Measurements from ENCODE around the gene STAG1. TPM values are rescaled to one million over a fixed set of nuclear protein-coding genes. Genes with fewer than 3 reads are reported as not detected.
"Not testable (repeated sequence)": the region's sequence is repeated elsewhere in the genome, so short reads cannot be mapped to it uniquely, and the experiment has no call there.

Gene STAG1
- total and polyA plus RNA-seq, 4 donors: 4.6 to 28.0 (median 16.6) TPM

GRCh38 chr3:136722916-136723315 is 29.3 kb downstream of the STAG1 start:
- not testable (repeated sequence) for H3K4me1 ChIP-seq (ENCODE audit: control insufficient read depth in 4 of 4, insufficient read depth in 4 of 4, low read length in 3 of 4); H3K9ac ChIP-seq (ENCODE audit: low read depth in 1 of 2, low read length in 2 of 2); H3K27me3 ChIP-seq (ENCODE audit: control insufficient read depth in 4 of 4, insufficient read depth in 4 of 4, low read length in 3 of 4); H3K4me3 ChIP-seq (ENCODE audit: low read depth in 1 of 3, low read length in 3 of 3); H3K9me3 ChIP-seq (ENCODE audit: control insufficient read depth in 4 of 4, low read length in 3 of 4); H3K27ac ChIP-seq (ENCODE audit: low read depth in 1 of 2, low read length in 2 of 2); DNase-seq (ENCODE audit: low spot score); H3K36me3 ChIP-seq (ENCODE audit: control insufficient read depth in 4 of 4, insufficient read depth in 3 of 4, low read depth in 1 of 4, low read length in 3 of 4)
- 99% methylated on average over 23 of the region's 27 CpGs for WGBS

- no CpG with 5 or more reads among the region's 5 CpGs for WGBS
Observed at GRCh38 chr3:136722399-136722798, 29.8 kb downstream of the STAG1 start.

GRCh38 chr3:136720091-136720490 is 32.1 kb downstream of the STAG1 start:
- Histone ChIP-seq H3K9me3 (ENCODE audit: control insufficient read depth in 4 of 4, low read length in 3 of 4) (no peaks in the 10 kb centered on the region), H3K27me3 (ENCODE audit: control insufficient read depth in 4 of 4, insufficient read depth in 4 of 4, low read length in 3 of 4) (no peaks in the 10 kb centered on the region), H3K27ac (ENCODE audit: low read depth in 1 of 2, low read length in 2 of 2) (no peak overlapping the region), H3K4me1 (ENCODE audit: control insufficient read depth in 4 of 4, insufficient read depth in 4 of 4, low read length in 3 of 4) (peaks cover 0 to 2% (median 0%) of the 10 kb centered on the region in 4 donors), H3K36me3 (ENCODE audit: control insufficient read depth in 4 of 4, insufficient read depth in 3 of 4, low read depth in 1 of 4, low read length in 3 of 4) (peaks cover 0 to 3% (median 0%) of the 10 kb centered on the region in 4 donors), H3K9ac (ENCODE audit: low read depth in 1 of 2, low read length in 2 of 2) (no peak overlapping the region), H3K4me3 (ENCODE audit: low read depth in 1 of 3, low read length in 3 of 3) (no peak overlapping the region)
- 97% methylated on average over 5 of the region's 5 CpGs for WGBS
- DNase-seq (ENCODE audit: low spot score): no peak
- no peak for TF ChIP-seq GABPA (IDR thresholded peaks at IDR 0.05 in 1 of 2, conservative IDR thresholded peaks at IDR 0.05 in 1 of 2)
- no peak for TF ChIP-seq FOXA1 (IDR thresholded peaks at IDR 0.05)
- TF ChIP-seq HNF4A (conservative IDR thresholded peaks at IDR 0.05): no peak
- TF ChIP-seq CTCF (IDR thresholded peaks at IDR 0.05; ENCODE audit: low read depth, low read length, missing input control): no peak

More at GRCh38 chr3:136722399-136722798, 29.8 kb downstream of the STAG1 start:
- DNase-seq (ENCODE audit: low spot score); H3K9ac ChIP-seq (ENCODE audit: low read depth in 1 of 2, low read length in 2 of 2); H3K9me3 ChIP-seq (ENCODE audit: control insufficient read depth in 4 of 4, low read length in 3 of 4); H3K36me3 ChIP-seq (ENCODE audit: control insufficient read depth in 4 of 4, insufficient read depth in 3 of 4, low read depth in 1 of 4, low read length in 3 of 4); H3K27me3 ChIP-seq (ENCODE audit: control insufficient read depth in 4 of 4, insufficient read depth in 4 of 4, low read length in 3 of 4); H3K4me1 ChIP-seq (ENCODE audit: control insufficient read depth in 4 of 4, insufficient read depth in 4 of 4, low read length in 3 of 4); H3K27ac ChIP-seq (ENCODE audit: low read depth in 1 of 2, low read length in 2 of 2); H3K4me3 ChIP-seq (ENCODE audit: low read depth in 1 of 3, low read length in 3 of 3): not testable (repeated sequence)

GRCh38 chr3:136716629-136717028 is 35.5 kb downstream of the STAG1 start:
- 91% methylated on average over 1 of the region's 1 CpG for WGBS
- no peaks in the 10 kb centered on the region for H3K27me3 ChIP-seq (ENCODE audit: control insufficient read depth in 4 of 4, insufficient read depth in 4 of 4, low read length in 3 of 4)
- no peaks in the 10 kb centered on the region for H3K9me3 ChIP-seq (ENCODE audit: control insufficient read depth in 4 of 4, low read length in 3 of 4)
- TF ChIP-seq ZBTB33 (IDR thresholded peaks at IDR 0.05): no peak
- TF ChIP-seq REST (IDR thresholded peaks at IDR 0.05): no peak
- TF ChIP-seq HNF4A (conservative IDR thresholded peaks at IDR 0.05): no peak
- TF ChIP-seq HNF4G (IDR thresholded peaks at IDR 0.05): no peak
- no peak for TF ChIP-seq RXRA (IDR thresholded peaks at IDR 0.05)
- TF ChIP-seq TAF1 (conservative IDR thresholded peaks at IDR 0.05): no peak
- no peak for TF ChIP-seq ATF3 (IDR thresholded peaks at IDR 0.05)
- TF ChIP-seq GABPA (IDR thresholded peaks at IDR 0.05 in 1 of 2, conservative IDR thresholded peaks at IDR 0.05 in 1 of 2): no peak
- no peak for TF ChIP-seq EGR1 (IDR thresholded peaks at IDR 0.05; ENCODE audit: low read depth in 2 of 2)
- H3K9ac ChIP-seq (ENCODE audit: low read depth in 1 of 2, low read length in 2 of 2): no peak overlapping the region
- H3K27ac ChIP-seq (ENCODE audit: low read depth in 1 of 2, low read length in 2 of 2): no peak overlapping the region
- H3K36me3 ChIP-seq (ENCODE audit: control insufficient read depth in 4 of 4, insufficient read depth in 3 of 4, low read depth in 1 of 4, low read length in 3 of 4): peaks cover 0 to 3% (median 0%) of the 10 kb centered on the region in 4 donors
- H3K4me3 ChIP-seq (ENCODE audit: low read depth in 1 of 3, low read length in 3 of 3): no peak overlapping the region
- no peak for DNase-seq (ENCODE audit: low spot score)
- peaks cover 0 to 4% (median 0%) of the 10 kb centered on the region in 4 donors for H3K4me1 ChIP-seq (ENCODE audit: control insufficient read depth in 4 of 4, insufficient read depth in 4 of 4, low read length in 3 of 4)
